HG03354 (cell line): Measurements from ENCODE around the gene UNKL.

Experiments
- ATAC-seq: cut with Tn5 transposase; IDR thresholded peaks from one replicate; pipeline ENCODE4 v1.9.1; 2021; ENCODE audit warnings: mild to moderate bottlenecking; ENCODE audit not compliant: unreplicated experiment, poor library complexity, severe bottlenecking

UNKL gene

GRCh38 chr16:1361685-1362360 lies 52.7 kb downstream of the UNKL start:
- ATAC-seq: no peak

- no peak for ATAC-seq
Observed at GRCh38 chr16:1357906-1358566, 56.5 kb downstream of the UNKL start.

GRCh38 chr16:1356061-1356900 lies 58.2 kb downstream of the UNKL start:
- ATAC-seq: no peak

GRCh38 chr16:1355591-1355990 lies 58.9 kb downstream of the UNKL start:
- ATAC-seq: no peak

GRCh38 chr16:1354815-1355540 lies 59.5 kb downstream of the UNKL start:
- no peak for ATAC-seq

- ATAC-seq: peak; percentile 76
Observed at GRCh38 chr16:1351582-1352362, 62.7 kb downstream of the UNKL start, which contains the start of the genes GNPTG and TSR3. TSS of gene GNPTG (plus strand) at chr16:1351931. CDS start at chr16:1351966, 35 bp downstream. TSS of gene TSR3 (minus strand) at chr16:1351878. CDS start at chr16:1351804, 74 bp downstream.

- ATAC-seq: no peak
Observed at GRCh38 chr16:1351215-1351581, 63.3 kb downstream of the UNKL start.

- no peak for ATAC-seq
Observed at GRCh38 chr16:1350691-1351090, 63.8 kb downstream of the UNKL start.

- no peak for ATAC-seq
Observed at GRCh38 chr16:1349951-1350350, 64.6 kb downstream of the UNKL start.

GRCh38 chr16:1349351-1349750 lies 65.2 kb downstream of the UNKL start:
- ATAC-seq: no peak

GRCh38 chr16:1348926-1349325 lies 65.6 kb downstream of the UNKL start:
- ATAC-seq: no peak

GRCh38 chr16:1348441-1348840 lies 66.1 kb downstream of the UNKL start:
- no peak for ATAC-seq

- ATAC-seq: no peak
Observed at GRCh38 chr16:1347962-1348361, 66.5 kb downstream of the UNKL start.

GRCh38 chr16:1347286-1347855 lies 67.1 kb downstream of the UNKL start:
- ATAC-seq: no peak

GRCh38 chr16:1346422-1347285 lies 67.8 kb downstream of the UNKL start:
- ATAC-seq: no peak

GRCh38 chr16:1345651-1346421 lies 68.7 kb downstream of the UNKL start:
- no peak for ATAC-seq

GRCh38 chr16:1345087-1345486 lies 69.4 kb downstream of the UNKL start:
- no peak for ATAC-seq
